A673 (cell line): ENCODE measurements around the gene LGALS3BP. TPM values are rescaled to one million over a fixed set of nuclear protein-coding genes. Genes with fewer than 3 reads are reported as not detected.
"Not testable (repeated sequence)": the region's sequence is repeated elsewhere in the genome, so short reads cannot be mapped to it uniquely, and the experiment has no call there.

Experiments
- BruUV-seq: library from RNA; stranded (reverse); fragments of 400-500 nt; replicated peaks from 2 replicates; lab custom pipeline; 2021; lab: Mats Ljungman, UMichigan
- CTCF ChIA-PET: fragments of 300-600 bp; sonication (Branson Sonifier 250); formaldehyde crosslinking; loops from one replicate; lab custom pipeline; 2022; ENCODE audit warnings: antibody characterized with exemption; lab: Charles Lee
- POLR2A ChIA-PET: fragments of 300-600 bp; sonication (Branson Sonifier 250); formaldehyde crosslinking; loops from one replicate; lab custom pipeline; 2022; ENCODE audit warnings: antibody characterized with exemption; ENCODE audit not compliant: low non-redundant PET; lab: Charles Lee
- DNase-seq: peaks from one replicate; pipeline ENCODE4 v3.0.0-alpha.2; 2015; ENCODE audit warnings: low spot score
- H3K27ac ChIP-seq: fragments of 200-600 bp; sonication (generic); 2 replicates; pipeline ENCODE4 v1.5.1; 2016; ENCODE audit warnings: mixed run types, low read depth, mild to moderate bottlenecking, mixed read lengths, antibody characterized with exemption, low read length; ENCODE audit not compliant: poor library complexity, severe bottlenecking
- H3K27me3 ChIP-seq: fragments of 200-600 bp; sonication (generic); replicated peaks from 2 replicates; pipeline ENCODE4 v1.6.1; 2017; ENCODE audit warnings: mixed run types, low read depth, mild to moderate bottlenecking, mixed read lengths, antibody characterized with exemption, low read length; ENCODE audit not compliant: insufficient read depth, poor library complexity
- H3K36me3 ChIP-seq: fragments of 200-600 bp; sonication (generic); 2 replicates; pipeline ENCODE4 v1.6.1; 2016; ENCODE audit warnings: mixed run types, mild to moderate bottlenecking, mixed read lengths, antibody characterized with exemption, low read length; ENCODE audit not compliant: insufficient read depth, poor library complexity, severe bottlenecking
- H3K4me1 ChIP-seq: fragments of 200-600 bp; sonication (generic); 2 replicates; pipeline ENCODE4 v1.6.1; 2017; ENCODE audit warnings: mixed run types, mild to moderate bottlenecking, mixed read lengths, antibody characterized with exemption, low read length; ENCODE audit not compliant: insufficient read depth, poor library complexity, severe bottlenecking
- H3K4me3 ChIP-seq: fragments of 200-600 bp; sonication (generic); 2 replicates; pipeline ENCODE4 v1.5.1; 2016; ENCODE audit warnings: low read depth, mixed run types, mild to moderate bottlenecking, mixed read lengths, low read length; ENCODE audit not compliant: poor library complexity, severe bottlenecking
- H3K9me3 ChIP-seq: fragments of 200-600 bp; sonication (generic); 2 replicates; pipeline ENCODE4 v1.6.1; 2016; ENCODE audit warnings: mixed run types, low read depth, mild to moderate bottlenecking, mixed read lengths, antibody characterized with exemption, low read length; ENCODE audit not compliant: poor library complexity, severe bottlenecking
- CTCF ChIP-seq: fragments of 300-800, 200-600 bp; sonication (generic); conservative IDR thresholded peaks from 2 replicates; pipeline ENCODE4 v1.5.1; 2017; ENCODE audit warnings: low read depth, mild to moderate bottlenecking, antibody characterized with exemption, low read length, moderate library complexity, mixed read lengths
- EZH2 ChIP-seq: fragments of 200-600 bp; sonication (generic); IDR thresholded peaks from 2 replicates; pipeline ENCODE4 v1.6.1; 2017; ENCODE audit warnings: borderline replicate concordance, low read depth, mild to moderate bottlenecking, mixed read lengths, antibody characterized with exemption, low read length; ENCODE audit not compliant: poor library complexity, severe bottlenecking
- intact Hi-C: fragments of 100-400 bp; cut with micrococcal nuclease; formaldehyde crosslinking; loops from one replicate; pipeline ENCODE4 v1.10.0; 2022; ENCODE audit not compliant: unreplicated experiment
- total RNA-seq: library from RNA; stranded (reverse); gene quantifications from 2 replicates; pipeline ENCODE4 v1.2.3, GENCODE V29; 2021

The LGALS3BP gene
- total RNA-seq, 1 experiment from 2014 or later: 295 TPM

DNA sequence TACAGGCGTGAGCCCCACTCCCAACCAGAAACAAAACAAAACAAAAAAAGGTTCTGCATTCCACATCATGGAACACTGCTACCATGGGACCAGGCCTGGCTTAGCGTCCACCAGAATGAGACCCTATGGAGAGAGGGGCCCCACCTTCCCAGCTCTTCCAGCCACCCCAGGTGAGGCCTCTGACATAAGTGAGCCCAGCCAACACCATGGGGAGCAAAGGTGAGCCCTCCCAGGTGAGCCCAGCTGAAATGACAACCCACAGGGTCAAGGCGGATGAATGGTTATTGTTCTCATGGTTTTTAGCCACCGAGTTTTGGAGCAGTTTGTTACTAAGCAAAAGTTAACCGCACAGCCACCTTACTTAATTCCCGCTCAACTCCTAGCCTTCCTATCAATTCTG, 16.3 kb downstream of the LGALS3BP start:
- CTCF ChIA-PET: no interaction called here
- Histone ChIP-seq H3K4me1 (no peaks in the 10 kb centered on the region), H3K9me3 (no peaks in the 10 kb centered on the region), H3K36me3 (peaks cover 2% of the 10 kb centered on the region), H3K27ac (no peak overlapping the region), H3K27me3 (no peaks in the 10 kb centered on the region), H3K4me3 (no peak overlapping the region)
- DNase-seq: no peak
- POLR2A ChIA-PET: no interaction called here
- no peak for TF ChIP-seq CTCF
- TF ChIP-seq EZH2: no peak
- intact Hi-C loops: no loop called here
- no TSS peak for BruUV-seq

DNA sequence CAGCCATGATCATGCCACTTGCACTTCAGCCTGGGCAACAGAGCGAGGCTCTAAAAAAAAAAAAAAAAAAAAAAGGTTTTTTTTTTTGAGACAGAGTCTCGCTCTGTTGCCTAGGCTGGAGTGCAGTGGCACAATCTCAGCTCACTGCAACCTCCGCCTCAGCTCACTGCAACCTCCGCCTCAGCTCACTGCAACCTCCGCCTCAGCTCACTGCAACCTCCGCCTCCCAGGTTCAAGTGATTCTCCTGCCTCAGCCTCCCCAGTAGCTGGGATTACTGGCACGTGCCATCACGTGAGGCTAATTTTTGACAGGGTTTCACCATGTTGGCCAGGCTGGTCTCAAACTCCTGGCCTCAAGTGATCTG, 16.8 kb downstream of the LGALS3BP start:
- H3K4me1 ChIP-seq, H3K9me3 ChIP-seq, H3K4me3 ChIP-seq, DNase-seq, CTCF ChIA-PET, POLR2A ChIA-PET, BruUV-seq, H3K36me3 ChIP-seq, H3K27me3 ChIP-seq, H3K27ac ChIP-seq, intact Hi-C loops: not testable (repeated sequence)

GRCh38 chr17:78962345-78962983, 17.3 kb downstream of the LGALS3BP start:
- no peaks in the 10 kb centered on the region for H3K9me3 ChIP-seq
- ChIA-PET POLR2A (interaction anchor here (0.6 kb wide), 1 partner anchor 67 kb away, joined by 4 read pairs; no protein-coding TSS in a partner anchor), CTCF (no interaction called here)
- no peak overlapping the region for H3K27ac ChIP-seq
- intact Hi-C loops: no loop called here
- no peaks in the 10 kb centered on the region for H3K36me3 ChIP-seq
- no peak for TF ChIP-seq EZH2
- no peak for TF ChIP-seq CTCF
- no TSS peak for BruUV-seq
- no peaks in the 10 kb centered on the region for H3K27me3 ChIP-seq
- no peak for DNase-seq
- no peaks in the 10 kb centered on the region for H3K4me1 ChIP-seq
- no peak overlapping the region for H3K4me3 ChIP-seq

DNA sequence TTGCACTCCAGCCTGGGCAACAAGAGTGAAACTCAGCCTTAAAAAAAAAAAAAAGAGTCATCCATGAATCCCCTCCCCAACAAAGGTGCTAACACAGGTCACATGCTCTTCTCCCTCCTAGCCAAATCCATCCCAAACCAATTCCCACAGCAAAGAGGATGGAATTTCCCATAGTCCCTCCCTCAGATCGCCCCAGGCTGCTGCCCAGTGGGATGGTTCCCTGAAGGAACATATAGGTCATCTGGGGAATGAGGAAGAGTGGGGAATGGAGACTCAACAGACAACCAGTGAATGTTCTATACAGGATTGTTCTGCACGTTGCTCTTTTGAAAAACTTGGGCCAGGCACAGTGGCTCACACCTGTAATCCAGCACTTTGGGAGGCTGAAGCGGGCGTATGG, 18.2 kb downstream of the LGALS3BP start:
- POLR2A ChIA-PET: no interaction called here
- H3K27ac ChIP-seq: no peak overlapping the region

More for the DNA sequence above, 18.2 kb downstream of the LGALS3BP start:
- BruUV-seq: no TSS peak
- Histone ChIP-seq H3K27me3 (no peaks in the 10 kb centered on the region), H3K9me3 (no peaks in the 10 kb centered on the region), H3K4me3 (no peak overlapping the region), H3K36me3 (no peaks in the 10 kb centered on the region), H3K4me1 (no peaks in the 10 kb centered on the region)
- CTCF ChIA-PET: no interaction called here
- intact Hi-C loops: no loop called here
- TF ChIP-seq CTCF (no peak), EZH2 (no peak)
- no peak for DNase-seq
